HEK293 (cell line): ENCODE measurements around the gene NRROS.
A peak's percentile ranks its signal among the peaks of the same experiment; 100 is the strongest.

Source experiments
- CTCF ChIA-PET: fragments of 350-600 bp; formaldehyde crosslinking; extraction: SDS; loops from one replicate; lab custom pipeline; 2021; ENCODE audit warnings: antibody characterized with exemption; lab: Yijun Ruan, JAX
- POLR2A ChIA-PET: fragments of 300-600 bp; formaldehyde crosslinking; extraction: SDS; loops from one replicate; lab custom pipeline; 2020; ENCODE audit warnings: antibody characterized with exemption, inconsistent platforms; lab: Yijun Ruan, JAX
- H3K27ac ChIP-seq: fragments of 200-500 bp; sonication (Bioruptor generic); 2 replicates; pipeline ENCODE4 v1.5.1; 2014; ENCODE audit warnings: low read depth, low read length, control low read depth, inconsistent platforms; ENCODE audit errors: extremely low read depth
- H3K36me3 ChIP-seq, 2 experiments: fragments of 200-500 bp in 1 of 2; sonication (Bioruptor generic) in 1 of 2; 1 replicate in 1 of 2; 2 replicates in 1 of 2; pipeline ENCODE4 v1.5.1; 2014 to 2017; ENCODE audit warnings: inconsistent platforms in 2 of 2, low read length in 2 of 2; ENCODE audit not compliant: control insufficient read depth in 2 of 2, insufficient read depth in 1 of 2
- H3K4me1 ChIP-seq: fragments of 200-500 bp; sonication (Bioruptor generic); 2 replicates; pipeline ENCODE4 v1.5.1; 2014; ENCODE audit warnings: mild to moderate bottlenecking, low read length, inconsistent platforms; ENCODE audit not compliant: control insufficient read depth, insufficient read depth
- H3K4me3 ChIP-seq: 2 replicates; pipeline ENCODE4 v1.5.1; 2011; ENCODE audit warnings: low read depth, mild to moderate bottlenecking, control low read depth, low read length, moderate library complexity
- H3K9me3 ChIP-seq: fragments of 200-500 bp; sonication (Bioruptor generic); 2 replicates; pipeline ENCODE4 v1.5.1; 2014; ENCODE audit warnings: low read depth, low read length, inconsistent platforms; ENCODE audit not compliant: control insufficient read depth, insufficient read depth
- GLI4 ChIP-seq: fragments of 450-650 bp; formaldehyde crosslinking; IDR thresholded peaks from 2 replicates; pipeline ENCODE4 v1.5.1; 2016; ENCODE audit warnings: missing biosample characterization, missing genetic modification characterization
- GLIS1 ChIP-seq: fragments of 450-650 bp; formaldehyde crosslinking; IDR thresholded peaks from 2 replicates; pipeline ENCODE4 v1.5.1; 2016; ENCODE audit warnings: missing biosample characterization, missing genetic modification characterization
- KLF9 ChIP-seq: fragments of 450-650 bp; formaldehyde crosslinking; IDR thresholded peaks from 2 replicates; pipeline ENCODE4 v1.5.1; 2016; ENCODE audit warnings: missing biosample characterization, missing genetic modification characterization, low read depth
- RBAK ChIP-seq: fragments of 450-650 bp; formaldehyde crosslinking; IDR thresholded peaks from 2 replicates; pipeline ENCODE4 v1.5.1; 2016; ENCODE audit warnings: missing biosample characterization, missing genetic modification characterization
- ZBTB20 ChIP-seq: fragments of 450-650 bp; formaldehyde crosslinking; IDR thresholded peaks from 2 replicates; pipeline ENCODE4 v1.5.1; 2016; ENCODE audit warnings: missing biosample characterization, missing genetic modification characterization
- ZBTB21 ChIP-seq: fragments of 450-650 bp; formaldehyde crosslinking; IDR thresholded peaks from 2 replicates; pipeline ENCODE4 v1.5.1; 2017; ENCODE audit warnings: missing biosample characterization, missing genetic modification characterization
- ZFHX2 ChIP-seq: fragments of 450-650 bp; formaldehyde crosslinking; conservative IDR thresholded peaks from 2 replicates; pipeline ENCODE4 v1.5.1; 2016; ENCODE audit warnings: missing biosample characterization, missing genetic modification characterization
- ZFP3 ChIP-seq: fragments of 450-650 bp; formaldehyde crosslinking; IDR thresholded peaks from 2 replicates; pipeline ENCODE4 v1.5.1; 2016; ENCODE audit warnings: low read depth, missing biosample characterization, missing genetic modification characterization
- ZNF133 ChIP-seq: fragments of 450-650 bp; formaldehyde crosslinking; IDR thresholded peaks from 2 replicates; pipeline ENCODE4 v1.5.1; 2016; ENCODE audit warnings: missing biosample characterization, missing genetic modification characterization
- ZNF138 ChIP-seq: fragments of 450-650 bp; formaldehyde crosslinking; IDR thresholded peaks from 2 replicates; pipeline ENCODE4 v1.5.1; 2016; ENCODE audit warnings: missing biosample characterization, missing genetic modification characterization, borderline replicate concordance
- ZNF184 ChIP-seq: fragments of 450-650 bp; IDR thresholded peaks from 2 replicates; pipeline ENCODE4 v1.5.1; 2018; ENCODE audit warnings: missing biosample characterization, mild to moderate bottlenecking, missing genetic modification characterization
- ZNF211 ChIP-seq: fragments of 450-650 bp; formaldehyde crosslinking; IDR thresholded peaks from 2 replicates; pipeline ENCODE4 v1.5.1; 2016; ENCODE audit warnings: low read depth, missing biosample characterization, missing genetic modification characterization
- ZNF214 ChIP-seq: fragments of 450-650 bp; formaldehyde crosslinking; IDR thresholded peaks from 2 replicates; pipeline ENCODE4 v1.5.1; 2017; ENCODE audit warnings: missing biosample characterization, mild to moderate bottlenecking, missing genetic modification characterization, borderline replicate concordance
- ZNF23 ChIP-seq: fragments of 450-650 bp; formaldehyde crosslinking; IDR thresholded peaks from 2 replicates; pipeline ENCODE4 v1.5.1; 2016; ENCODE audit warnings: missing biosample characterization, missing genetic modification characterization, borderline replicate concordance
- ZNF335 ChIP-seq: fragments of 450-650 bp; formaldehyde crosslinking; conservative IDR thresholded peaks from 2 replicates; pipeline ENCODE4 v1.5.1; 2016; ENCODE audit warnings: missing biosample characterization, missing genetic modification characterization
- ZNF341 ChIP-seq: fragments of 450-650 bp; formaldehyde crosslinking; IDR thresholded peaks from 2 replicates; pipeline ENCODE4; 2016; ENCODE audit warnings: low read depth, missing biosample characterization, missing genetic modification characterization
- ZNF394 ChIP-seq: fragments of 450-650 bp; formaldehyde crosslinking; IDR thresholded peaks from 2 replicates; pipeline ENCODE4 v1.5.1; 2016; ENCODE audit warnings: missing biosample characterization, missing genetic modification characterization, mild to moderate bottlenecking, moderate library complexity, borderline replicate concordance
- ZNF530 ChIP-seq: fragments of 450-650 bp; formaldehyde crosslinking; IDR thresholded peaks from 2 replicates; pipeline ENCODE4 v1.5.1; 2016; ENCODE audit warnings: low read depth, missing biosample characterization, missing genetic modification characterization
- ZNF571 ChIP-seq: fragments of 450-650 bp; formaldehyde crosslinking; IDR thresholded peaks from 2 replicates; pipeline ENCODE4 v1.5.0; 2017; ENCODE audit warnings: missing biosample characterization, missing genetic modification characterization
- ZNF596 ChIP-seq: fragments of 450-650 bp; IDR thresholded peaks from 2 replicates; pipeline ENCODE4 v1.5.0; 2018; ENCODE audit warnings: missing biosample characterization, mild to moderate bottlenecking, missing genetic modification characterization, moderate library complexity
- ZNF654 ChIP-seq: fragments of 450-650 bp; formaldehyde crosslinking; IDR thresholded peaks from 2 replicates; pipeline ENCODE4 v1.5.1; 2016; ENCODE audit warnings: low read depth, missing biosample characterization, missing genetic modification characterization
- TF ChIP-seq, protein P1 (sequence below): fragments of 450-650 bp; formaldehyde crosslinking; IDR thresholded peaks from 2 replicates; pipeline ENCODE4 v1.5.1; 2016; ENCODE audit warnings: missing biosample characterization, missing genetic modification characterization
- TF ChIP-seq, protein P2 (sequence below): fragments of 450-650 bp; formaldehyde crosslinking; conservative IDR thresholded peaks from 2 replicates; pipeline ENCODE4 v1.5.1; 2016; ENCODE audit warnings: low read depth, missing biosample characterization, missing genetic modification characterization
- TF ChIP-seq, protein P3 (sequence below): fragments of 450-650 bp; formaldehyde crosslinking; IDR thresholded peaks from 2 replicates; pipeline ENCODE4 v1.5.1; 2016; ENCODE audit warnings: missing biosample characterization, missing genetic modification characterization
- TF ChIP-seq, protein P4 (sequence below): fragments of 450-650 bp; formaldehyde crosslinking; IDR thresholded peaks from 2 replicates; pipeline ENCODE4 v1.5.1; 2016; ENCODE audit warnings: missing biosample characterization, missing genetic modification characterization
- TF ChIP-seq, protein P5 (sequence below): sonication (generic); formaldehyde crosslinking; IDR thresholded peaks from 2 replicates; pipeline ENCODE4 v1.8.1; 2022; ENCODE audit warnings: mild to moderate bottlenecking, moderate library complexity, missing genetic modification reagents
- TF ChIP-seq, protein P6 (sequence below): fragments of 450-650 bp; formaldehyde crosslinking; IDR thresholded peaks from 2 replicates; pipeline ENCODE4 v1.5.1; 2016; ENCODE audit warnings: missing biosample characterization, missing genetic modification characterization

The NRROS gene

DNA sequence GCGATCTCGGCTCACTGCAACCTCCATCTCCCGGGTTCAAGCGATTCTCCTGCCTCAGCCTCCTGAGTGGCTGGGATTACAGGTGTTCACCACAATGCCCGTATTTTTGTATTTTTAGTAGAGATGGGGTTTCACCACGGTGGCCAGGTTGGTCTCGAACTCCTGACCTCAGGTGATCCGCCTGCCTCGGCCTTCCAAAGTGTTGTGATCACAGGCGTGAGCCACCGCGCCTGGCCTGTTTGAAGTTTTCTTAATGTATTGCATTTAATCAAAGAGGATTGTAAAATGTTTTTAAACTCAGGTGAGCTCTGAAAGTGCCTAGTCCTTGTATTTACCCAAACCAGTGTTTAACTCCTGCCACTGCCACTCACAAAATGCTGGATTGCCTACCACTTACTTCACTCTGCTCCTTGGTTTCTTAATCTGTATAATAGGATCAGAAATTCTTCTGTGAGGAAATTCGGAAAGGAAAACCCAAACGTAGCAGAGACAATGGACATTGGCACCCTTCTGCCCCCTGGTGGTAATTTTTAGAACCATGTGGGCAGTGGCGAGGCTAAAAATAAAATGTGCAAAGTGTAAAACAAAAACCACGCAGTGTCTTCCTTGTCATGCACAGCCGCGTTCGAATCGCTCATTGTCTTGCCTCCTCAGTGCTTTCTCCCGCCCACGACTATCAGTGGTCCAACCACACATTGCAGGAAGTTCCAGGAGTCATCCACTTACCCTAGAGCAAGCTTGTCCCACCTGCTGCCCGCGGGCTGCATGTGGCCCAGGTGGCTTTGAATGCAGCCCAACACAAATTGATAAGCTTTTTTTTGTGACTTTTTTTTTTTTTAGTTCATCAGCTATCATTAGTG is 45.3 kb downstream of the NRROS start (continued):
- TF ChIP-seq, protein P1, sequence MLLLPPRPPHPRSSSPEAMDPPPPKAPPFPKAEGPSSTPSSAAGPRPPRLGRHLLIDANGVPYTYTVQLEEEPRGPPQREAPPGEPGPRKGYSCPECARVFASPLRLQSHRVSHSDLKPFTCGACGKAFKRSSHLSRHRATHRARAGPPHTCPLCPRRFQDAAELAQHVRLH (tag by site-specific recombination), result no peak
- TF ChIP-seq ZFP3, result no peak
- no peak for TF ChIP-seq ZNF133 (tag by site-specific recombination)
- no peak for TF ChIP-seq ZNF596 (tag by site-specific recombination)
- TF ChIP-seq, protein P2, sequence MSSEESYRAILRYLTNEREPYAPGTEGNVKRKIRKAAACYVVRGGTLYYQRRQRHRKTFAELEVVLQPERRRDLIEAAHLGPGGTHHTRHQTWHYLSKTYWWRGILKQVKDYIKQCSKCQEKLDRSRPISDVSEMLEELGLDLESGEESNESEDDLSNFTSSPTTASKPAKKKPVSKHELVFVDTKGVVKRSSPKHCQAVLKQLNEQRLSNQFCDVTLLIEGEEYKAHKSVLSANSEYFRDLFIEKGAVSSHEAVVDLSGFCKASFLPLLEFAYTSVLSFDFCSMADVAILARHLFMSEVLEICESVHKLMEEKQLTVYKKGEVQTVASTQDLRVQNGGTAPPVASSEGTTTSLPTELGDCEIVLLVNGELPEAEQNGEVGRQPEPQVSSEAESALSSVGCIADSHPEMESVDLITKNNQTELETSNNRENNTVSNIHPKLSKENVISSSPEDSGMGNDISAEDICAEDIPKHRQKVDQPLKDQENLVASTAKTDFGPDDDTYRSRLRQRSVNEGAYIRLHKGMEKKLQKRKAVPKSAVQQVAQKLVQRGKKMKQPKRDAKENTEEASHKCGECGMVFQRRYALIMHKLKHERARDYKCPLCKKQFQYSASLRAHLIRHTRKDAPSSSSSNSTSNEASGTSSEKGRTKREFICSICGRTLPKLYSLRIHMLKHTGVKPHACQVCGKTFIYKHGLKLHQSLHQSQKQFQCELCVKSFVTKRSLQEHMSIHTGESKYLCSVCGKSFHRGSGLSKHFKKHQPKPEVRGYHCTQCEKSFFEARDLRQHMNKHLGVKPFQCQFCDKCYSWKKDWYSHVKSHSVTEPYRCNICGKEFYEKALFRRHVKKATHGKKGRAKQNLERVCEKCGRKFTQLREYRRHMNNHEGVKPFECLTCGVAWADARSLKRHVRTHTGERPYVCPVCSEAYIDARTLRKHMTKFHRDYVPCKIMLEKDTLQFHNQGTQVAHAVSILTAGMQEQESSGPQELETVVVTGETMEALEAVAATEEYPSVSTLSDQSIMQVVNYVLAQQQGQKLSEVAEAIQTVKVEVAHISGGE (tag by site-specific recombination), result no peak
- no peak for TF ChIP-seq GLIS1 (tag by site-specific recombination)
- TF ChIP-seq ZNF211 (tag by site-specific recombination), result no peak
- peak; percentile 54 for TF ChIP-seq ZNF654 (tag by site-specific recombination)
- peak; percentile 30; the same call in 1 of the 2 replicates for TF ChIP-seq ZNF341 (tag by site-specific recombination)
- TF ChIP-seq ZNF214 (tag by site-specific recombination), result no peak
- TF ChIP-seq, protein P3, sequence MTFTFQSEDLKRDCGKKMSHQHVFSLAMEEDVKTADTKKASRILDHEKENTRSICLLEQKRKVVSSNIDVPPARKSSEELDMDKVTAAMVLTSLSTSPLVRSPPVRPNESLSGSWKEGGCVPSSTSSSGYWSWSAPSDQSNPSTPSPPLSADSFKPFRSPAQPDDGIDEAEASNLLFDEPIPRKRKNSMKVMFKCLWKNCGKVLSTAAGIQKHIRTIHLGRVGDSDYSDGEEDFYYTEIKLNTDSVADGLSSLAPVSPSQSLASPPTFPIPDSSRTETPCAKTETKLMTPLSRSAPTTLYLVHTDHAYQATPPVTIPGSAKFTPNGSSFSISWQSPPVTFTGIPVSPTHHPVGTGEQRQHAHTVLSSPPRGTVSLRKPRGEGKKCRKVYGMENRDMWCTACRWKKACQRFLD (tag by site-specific recombination), result no peak
- peak; percentile 31 for TF ChIP-seq ZFHX2
- TF ChIP-seq RBAK (tag by site-specific recombination), result no peak
- TF ChIP-seq ZNF571 (tag by site-specific recombination), result no peak
- TF ChIP-seq, protein P4, sequence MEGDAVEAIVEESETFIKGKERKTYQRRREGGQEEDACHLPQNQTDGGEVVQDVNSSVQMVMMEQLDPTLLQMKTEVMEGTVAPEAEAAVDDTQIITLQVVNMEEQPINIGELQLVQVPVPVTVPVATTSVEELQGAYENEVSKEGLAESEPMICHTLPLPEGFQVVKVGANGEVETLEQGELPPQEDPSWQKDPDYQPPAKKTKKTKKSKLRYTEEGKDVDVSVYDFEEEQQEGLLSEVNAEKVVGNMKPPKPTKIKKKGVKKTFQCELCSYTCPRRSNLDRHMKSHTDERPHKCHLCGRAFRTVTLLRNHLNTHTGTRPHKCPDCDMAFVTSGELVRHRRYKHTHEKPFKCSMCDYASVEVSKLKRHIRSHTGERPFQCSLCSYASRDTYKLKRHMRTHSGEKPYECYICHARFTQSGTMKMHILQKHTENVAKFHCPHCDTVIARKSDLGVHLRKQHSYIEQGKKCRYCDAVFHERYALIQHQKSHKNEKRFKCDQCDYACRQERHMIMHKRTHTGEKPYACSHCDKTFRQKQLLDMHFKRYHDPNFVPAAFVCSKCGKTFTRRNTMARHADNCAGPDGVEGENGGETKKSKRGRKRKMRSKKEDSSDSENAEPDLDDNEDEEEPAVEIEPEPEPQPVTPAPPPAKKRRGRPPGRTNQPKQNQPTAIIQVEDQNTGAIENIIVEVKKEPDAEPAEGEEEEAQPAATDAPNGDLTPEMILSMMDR, result peak; percentile 35; the same call in 1 of the 2 replicates
- TF ChIP-seq KLF9, result no peak
- TF ChIP-seq ZNF335, result peak; percentile 73

DNA sequence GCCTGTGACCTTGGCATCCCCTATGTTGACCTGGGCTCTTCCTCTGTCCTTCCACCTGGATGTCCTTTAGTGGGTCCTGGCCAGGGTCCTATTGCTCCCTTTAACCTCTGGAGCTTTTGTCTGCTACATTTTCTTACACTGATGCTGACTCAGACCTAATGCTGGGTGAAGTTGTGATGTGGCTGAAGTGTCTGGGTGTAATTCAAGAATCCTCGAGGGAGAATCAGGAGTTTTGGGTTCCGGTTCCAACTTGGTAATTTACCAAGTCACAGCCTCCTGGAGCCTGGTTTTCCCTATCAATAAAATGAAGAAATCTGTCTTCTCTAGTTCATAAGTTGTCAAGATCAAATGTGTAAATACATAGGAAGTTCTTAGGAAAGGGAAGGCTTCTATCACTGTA is 46.9 kb downstream of the NRROS start:
- H3K36me3 ChIP-seq, result no peaks in the 10 kb centered on the region
- H3K4me1 ChIP-seq, result no peaks in the 10 kb centered on the region
- no peak overlapping the region for H3K4me3 ChIP-seq
- CTCF ChIA-PET, result interaction anchor here (0.6 to 3.2 kb wide), 5 partner anchors 47 to 765 kb away, joined by 3 to 42 read pairs (median 4); no protein-coding TSS in a partner anchor
- no peak overlapping the region for H3K27ac ChIP-seq
- H3K9me3 ChIP-seq, result no peaks in the 10 kb centered on the region
- POLR2A ChIA-PET, result interaction anchor here (0.6 kb wide), 1 partner anchor 74 kb away, joined by 3 read pairs; no protein-coding TSS in a partner anchor
- TF ChIP-seq ZNF394 (tag by site-specific recombination) (no peak), ZNF23 (tag by site-specific recombination) (no peak), ZNF530 (no peak), ZBTB21 (tag by site-specific recombination) (no peak), ZBTB20 (tag by site-specific recombination) (no peak), GLI4 (tag by site-specific recombination) (no peak), ZNF184 (tag by site-specific recombination) (no peak), ZNF138 (tag by site-specific recombination) (no peak)
- TF ChIP-seq, protein P5, sequence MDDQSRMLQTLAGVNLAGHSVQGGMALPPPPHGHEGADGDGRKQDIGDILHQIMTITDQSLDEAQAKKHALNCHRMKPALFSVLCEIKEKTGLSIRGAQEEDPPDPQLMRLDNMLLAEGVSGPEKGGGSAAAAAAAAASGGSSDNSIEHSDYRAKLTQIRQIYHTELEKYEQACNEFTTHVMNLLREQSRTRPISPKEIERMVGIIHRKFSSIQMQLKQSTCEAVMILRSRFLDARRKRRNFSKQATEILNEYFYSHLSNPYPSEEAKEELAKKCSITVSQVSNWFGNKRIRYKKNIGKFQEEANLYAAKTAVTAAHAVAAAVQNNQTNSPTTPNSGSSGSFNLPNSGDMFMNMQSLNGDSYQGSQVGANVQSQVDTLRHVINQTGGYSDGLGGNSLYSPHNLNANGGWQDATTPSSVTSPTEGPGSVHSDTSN (CRISPR knock-in tag), result no peak
- TF ChIP-seq, protein P6, sequence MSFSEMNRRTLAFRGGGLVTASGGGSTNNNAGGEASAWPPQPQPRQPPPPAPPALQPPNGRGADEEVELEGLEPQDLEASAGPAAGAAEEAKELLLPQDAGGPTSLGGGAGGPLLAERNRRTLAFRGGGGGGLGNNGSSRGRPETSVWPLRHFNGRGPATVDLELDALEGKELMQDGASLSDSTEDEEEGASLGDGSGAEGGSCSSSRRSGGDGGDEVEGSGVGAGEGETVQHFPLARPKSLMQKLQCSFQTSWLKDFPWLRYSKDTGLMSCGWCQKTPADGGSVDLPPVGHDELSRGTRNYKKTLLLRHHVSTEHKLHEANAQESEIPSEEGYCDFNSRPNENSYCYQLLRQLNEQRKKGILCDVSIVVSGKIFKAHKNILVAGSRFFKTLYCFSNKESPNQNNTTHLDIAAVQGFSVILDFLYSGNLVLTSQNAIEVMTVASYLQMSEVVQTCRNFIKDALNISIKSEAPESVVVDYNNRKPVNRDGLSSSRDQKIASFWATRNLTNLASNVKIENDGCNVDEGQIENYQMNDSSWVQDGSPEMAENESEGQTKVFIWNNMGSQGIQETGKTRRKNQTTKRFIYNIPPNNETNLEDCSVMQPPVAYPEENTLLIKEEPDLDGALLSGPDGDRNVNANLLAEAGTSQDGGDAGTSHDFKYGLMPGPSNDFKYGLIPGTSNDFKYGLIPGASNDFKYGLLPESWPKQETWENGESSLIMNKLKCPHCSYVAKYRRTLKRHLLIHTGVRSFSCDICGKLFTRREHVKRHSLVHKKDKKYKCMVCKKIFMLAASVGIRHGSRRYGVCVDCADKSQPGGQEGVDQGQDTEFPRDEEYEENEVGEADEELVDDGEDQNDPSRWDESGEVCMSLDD, result no peak
